SIG-M5 (cell line): ENCODE measurements around the gene SETBP1.

ENCODE experiments used
- DNase-seq: peaks from one replicate; lab custom pipeline; 2025; lab: John Stamatoyannopoulos, UW

Gene SETBP1

GRCh38 chr18:44973282-44973681 is 292.6 kb downstream of the SETBP1 start:
- DNase-seq, result no peak

DNA sequence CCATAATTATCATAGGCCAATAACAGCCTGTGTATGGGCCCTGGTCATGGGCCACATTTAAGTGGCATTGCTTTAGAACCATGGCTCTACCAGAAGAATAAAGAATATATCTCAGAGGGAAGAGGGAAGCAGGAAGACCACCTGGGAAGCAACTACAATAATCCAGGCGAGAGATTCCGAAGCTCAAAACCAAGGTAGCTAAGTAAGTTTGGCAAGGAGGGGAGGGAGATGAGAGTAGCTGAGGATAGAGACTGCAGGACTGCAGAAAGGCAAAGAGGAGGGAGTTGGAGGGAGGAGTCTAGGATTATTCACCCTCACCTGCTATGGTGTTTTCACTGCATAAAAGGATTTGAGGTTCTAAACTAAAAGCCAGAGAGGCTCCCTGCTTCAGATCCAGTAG is 293.5 kb downstream of the SETBP1 start:
- DNase-seq, result no peak

- DNase-seq, result no peak
Observed at GRCh38 chr18:44977856-44978255, 297.2 kb downstream of the SETBP1 start.

DNA sequence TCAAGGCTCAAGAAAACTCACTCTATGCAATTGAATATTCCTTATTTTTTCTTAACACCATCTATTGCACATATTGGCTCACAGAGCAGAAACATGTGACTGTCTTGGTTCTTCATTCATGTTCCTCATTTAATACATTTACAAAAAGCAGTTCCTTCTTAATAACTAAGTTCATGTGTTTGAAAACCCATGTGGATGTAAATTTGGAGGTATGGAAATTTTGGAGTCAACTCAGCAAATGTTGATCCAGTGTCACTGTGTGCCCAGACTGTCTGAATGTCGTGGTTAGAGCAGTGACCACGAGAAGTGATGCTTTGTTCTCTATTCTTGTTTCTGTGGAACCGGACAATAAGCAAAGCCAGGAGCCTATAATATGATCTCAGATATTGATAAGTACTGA is 299.1 kb downstream of the SETBP1 start:
- no peak for DNase-seq

GRCh38 chr18:44981121-44981520 is 300.4 kb downstream of the SETBP1 start:
- DNase-seq, result no peak

- no peak for DNase-seq
Observed at GRCh38 chr18:44986933-44987332, 306.2 kb downstream of the SETBP1 start.

DNA sequence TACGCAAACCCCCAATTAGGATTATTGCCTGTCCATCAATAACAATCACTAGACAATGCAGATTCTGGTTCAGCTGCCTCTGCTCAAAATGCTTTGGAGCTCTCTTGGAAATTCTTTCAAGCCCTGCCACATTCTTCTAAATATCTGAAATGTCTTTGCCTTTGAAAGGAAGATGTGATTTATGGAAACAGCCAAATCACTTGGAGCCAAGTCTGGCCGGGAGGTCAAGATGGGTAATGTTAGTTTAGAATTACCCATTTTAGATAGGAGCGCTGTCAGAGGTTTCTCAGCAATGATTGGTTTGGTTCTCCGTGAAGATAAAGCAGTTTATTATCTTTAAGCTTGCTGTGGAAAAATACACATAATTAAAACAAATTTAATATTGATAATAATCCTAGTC is 306.7 kb downstream of the SETBP1 start:
- no peak for DNase-seq

GRCh38 chr18:44988821-44989587 is 308.3 kb downstream of the SETBP1 start:
- no peak for DNase-seq

DNA sequence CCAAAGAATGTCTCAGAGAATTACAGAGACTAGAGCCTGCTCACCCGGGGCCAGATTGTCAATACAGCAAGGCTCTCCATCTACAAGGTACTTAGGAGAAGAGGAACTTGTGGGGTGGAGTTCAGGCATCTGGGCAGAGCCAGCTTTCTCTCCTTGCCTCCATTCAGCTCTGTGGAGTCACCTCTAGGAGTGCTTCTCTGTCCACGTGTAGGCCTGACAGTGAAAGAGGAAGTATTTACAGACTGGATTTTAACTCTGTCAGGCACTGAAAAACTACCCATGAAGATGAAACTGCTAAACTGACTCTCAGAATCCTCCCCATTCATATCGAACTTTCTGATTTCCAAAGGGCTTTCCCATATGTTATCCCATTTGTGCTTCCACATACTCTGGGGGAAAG is 315.6 kb downstream of the SETBP1 start:
- peak; percentile 5 for DNase-seq

GRCh38 chr18:44997174-44997573 is 316.5 kb downstream of the SETBP1 start:
- no peak for DNase-seq

DNA sequence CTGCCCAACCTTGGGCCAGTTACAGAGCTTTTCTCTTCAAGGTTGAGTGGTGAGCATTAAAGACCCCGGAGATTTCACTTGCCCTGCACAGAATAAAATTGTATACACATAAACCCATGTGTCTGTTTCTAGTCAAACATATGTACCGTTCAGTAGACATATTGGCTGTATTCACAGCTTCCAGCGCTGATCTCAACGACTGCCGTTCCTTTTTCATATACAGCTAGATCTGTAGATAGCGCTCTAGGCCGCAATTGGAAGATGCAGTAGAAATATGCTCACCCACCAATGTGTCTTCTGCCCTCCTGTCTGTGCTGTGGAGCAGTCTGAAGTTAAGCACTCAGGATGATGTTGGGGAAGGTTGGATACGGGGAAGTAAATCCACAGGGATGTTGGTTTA is 317.7 kb downstream of the SETBP1 start:
- DNase-seq, result no peak

DNA sequence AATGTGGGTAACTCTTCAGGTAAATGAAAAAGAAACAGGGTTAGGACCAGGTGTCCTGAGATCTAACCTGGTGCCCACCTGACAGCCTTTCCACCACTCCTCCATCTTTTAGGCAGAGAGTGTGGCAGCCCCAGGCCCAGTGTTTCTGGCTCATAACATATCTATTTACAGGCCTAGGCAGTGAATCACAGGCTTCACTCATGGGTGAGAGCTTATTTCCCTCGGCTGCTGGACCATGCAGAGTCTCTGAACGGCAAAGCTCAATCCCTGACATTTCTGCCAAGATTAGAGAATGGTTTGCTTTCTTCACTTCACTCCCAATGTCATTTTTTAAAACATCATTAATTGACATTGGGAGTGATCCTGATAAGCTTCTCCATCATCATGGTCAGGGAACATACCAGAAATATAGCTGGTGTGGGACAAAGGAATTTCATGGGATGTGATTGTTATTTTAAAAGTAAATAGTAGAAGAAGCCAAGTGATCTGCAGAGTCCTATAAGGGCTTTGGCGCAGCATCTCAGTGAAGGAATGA is 323.9 kb downstream of the SETBP1 start:
- no peak for DNase-seq

- DNase-seq, result no peak
Observed at GRCh38 chr18:45006934-45007333, 326.2 kb downstream of the SETBP1 start.

- DNase-seq, result no peak
Observed at GRCh38 chr18:45007531-45007930, 326.8 kb downstream of the SETBP1 start.

GRCh38 chr18:45008694-45009413 is 328.2 kb downstream of the SETBP1 start:
- no peak for DNase-seq

GRCh38 chr18:45009756-45010155 is 329.1 kb downstream of the SETBP1 start:
- no peak for DNase-seq

DNA sequence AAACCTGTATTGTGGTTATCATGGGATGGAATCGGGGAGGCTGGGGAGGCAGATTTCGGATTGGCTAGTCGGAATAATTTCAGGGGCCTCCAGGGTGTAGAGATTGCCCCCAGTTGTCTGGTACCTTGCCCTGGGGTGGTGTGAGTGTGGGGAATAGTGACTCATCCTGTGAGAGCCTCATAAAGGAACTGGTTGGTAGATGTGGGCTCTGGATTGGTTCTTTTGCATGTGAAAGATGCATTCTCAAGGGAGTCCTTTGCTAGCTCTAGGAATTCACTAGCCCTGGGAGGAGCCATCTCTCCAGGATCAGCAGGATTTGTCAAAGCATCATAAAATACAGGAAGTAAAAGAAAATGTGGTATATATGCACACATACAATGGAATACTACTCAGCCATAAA is 331.6 kb downstream of the SETBP1 start:
- DNase-seq, result no peak

DNA sequence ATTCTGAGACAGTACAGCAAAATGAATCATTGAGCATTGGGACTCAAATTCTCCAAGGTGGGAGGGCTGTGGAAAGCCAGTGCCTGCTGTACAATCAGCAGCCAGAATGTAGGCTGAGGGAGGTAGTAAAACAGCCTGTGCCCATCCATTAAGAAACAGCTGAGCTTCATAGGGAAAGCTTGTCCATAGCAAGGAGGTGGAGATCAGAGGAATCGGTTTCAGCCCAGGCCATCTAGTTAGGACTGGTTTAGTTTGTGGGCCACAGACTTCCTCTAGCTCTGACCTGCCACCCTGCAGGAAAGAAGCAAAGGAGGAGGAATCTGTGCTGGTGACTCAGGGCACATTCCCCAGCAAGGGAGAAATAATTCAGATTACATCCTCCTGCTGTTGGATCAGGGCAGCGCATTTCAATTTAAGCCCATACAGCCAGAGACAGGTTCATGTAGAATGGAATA is 333.4 kb downstream of the SETBP1 start:
- no peak for DNase-seq

GRCh38 chr18:45015788-45016128 is 335.1 kb downstream of the SETBP1 start:
- DNase-seq, result no peak

DNA sequence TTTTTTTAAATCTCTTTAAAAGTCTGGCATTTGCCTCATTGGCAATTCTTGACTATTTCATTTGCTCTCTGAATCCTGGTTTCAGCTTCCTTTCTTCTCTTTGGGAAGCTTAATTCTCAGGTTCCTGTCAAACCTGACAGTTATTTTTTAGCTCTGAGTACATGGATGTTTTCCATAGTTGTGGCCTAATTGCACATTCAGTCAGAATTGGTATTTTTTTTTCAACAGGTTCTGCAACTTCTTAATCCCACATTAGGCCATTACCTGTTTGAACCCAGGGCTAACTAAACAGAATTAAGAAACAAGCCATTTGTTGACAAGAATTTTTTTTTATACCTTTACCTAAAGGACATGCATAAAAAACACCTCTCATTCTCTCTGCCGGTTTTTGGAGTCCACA is 338.8 kb downstream of the SETBP1 start:
- DNase-seq, result no peak

DNA sequence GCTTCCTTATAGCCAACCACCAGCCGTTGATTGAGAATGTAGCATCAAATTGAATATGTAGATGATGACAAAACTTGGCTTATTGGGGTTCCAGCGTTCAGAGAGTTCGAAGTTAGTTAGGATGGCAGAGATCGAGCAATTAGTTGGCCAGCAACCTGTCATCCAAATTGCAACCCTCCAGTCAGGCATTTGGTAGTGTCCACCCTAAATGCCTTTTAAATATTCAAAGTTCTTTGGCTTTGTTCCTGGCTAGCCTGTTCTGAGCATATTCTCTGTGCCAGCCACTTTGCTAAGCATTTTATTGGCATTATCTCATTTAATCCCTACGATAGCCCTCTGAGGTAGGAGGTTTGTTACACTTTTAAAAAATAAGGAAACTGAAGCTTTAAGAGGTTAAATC is 342.8 kb downstream of the SETBP1 start:
- no peak for DNase-seq

DNA sequence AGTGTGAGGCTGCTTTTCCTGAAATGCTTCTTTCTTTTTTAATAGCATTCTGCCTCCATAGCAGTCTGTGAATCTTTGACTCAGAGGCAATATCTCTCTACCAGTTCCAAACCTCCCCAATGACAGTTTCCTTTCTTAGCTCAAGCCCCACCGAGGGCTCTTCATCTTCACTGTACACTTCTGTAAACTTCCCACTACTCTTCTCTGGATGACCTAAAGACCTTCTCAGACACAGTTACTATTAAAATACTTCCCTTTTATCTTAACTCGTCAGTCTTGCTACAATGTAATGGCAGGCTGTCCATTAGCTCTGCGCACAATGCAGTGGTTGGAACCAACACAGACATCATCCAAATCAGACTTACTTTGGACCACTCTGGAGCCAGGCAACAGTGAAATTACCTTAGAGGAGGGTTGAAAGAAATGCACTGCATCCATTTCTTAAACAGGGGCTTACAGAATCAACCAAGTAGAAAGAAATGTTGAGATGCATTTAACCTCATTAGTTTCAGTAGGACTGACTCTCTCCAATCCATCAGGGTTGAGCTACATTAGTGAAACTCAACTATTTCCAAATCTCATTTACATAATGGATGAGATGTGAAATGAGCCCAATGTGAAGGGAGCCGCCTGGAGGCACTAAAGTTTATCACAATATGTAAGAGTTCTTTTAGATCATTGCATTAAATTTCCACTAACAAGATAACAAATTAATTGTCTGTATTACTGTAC is 343.8 kb downstream of the SETBP1 start:
- no peak for DNase-seq

GRCh38 chr18:45025089-45025450 is 344.4 kb downstream of the SETBP1 start:
- DNase-seq, result no peak
